Kidney (tissue), 14 donors: ENCODE results near the gene AJAP1. TPM values are rescaled to one million over a fixed set of nuclear protein-coding genes. Genes with fewer than 3 reads are reported as not detected.

ENCODE experiments used
- DNase-seq, 5 donors: peaks; one replicate each; pipeline ENCODE4 v3.0.0-alpha.2; 2013 to 2020
- FAIRE-seq: peaks from 2 replicates; lab custom pipeline; 2012; peaks lifted over from hg19 to GRCh38; lab: Jason Lieb, UNC
- H3K27ac ChIP-seq, 2 donors: one replicate each; pipeline ENCODE4 v1.7.0; 2013; ENCODE audit warnings: low read depth in 2 of 2, low read length in 2 of 2, inconsistent platforms in 1 of 2
- H3K27me3 ChIP-seq: one replicate; pipeline ENCODE4 v1.7.1; 2013; ENCODE audit warnings: low read length, inconsistent platforms; ENCODE audit not compliant: control insufficient read depth, insufficient read depth
- H3K36me3 ChIP-seq, 3 donors: one replicate each; pipeline versions ENCODE4 v1.7.0 to v1.7.1; 2013; ENCODE audit warnings: low read length in 3 of 3, control low read depth in 1 of 3, inconsistent platforms in 1 of 3; ENCODE audit not compliant: insufficient read depth in 3 of 3, control insufficient read depth in 2 of 3
- H3K4me1 ChIP-seq, 3 donors: one replicate each; pipeline versions ENCODE4 v1.7.0 to v1.7.1; 2013; ENCODE audit warnings: low read length in 3 of 3, inconsistent platforms in 1 of 3, low read depth in 1 of 3; ENCODE audit not compliant: control insufficient read depth in 2 of 3, insufficient read depth in 2 of 3
- H3K4me3 ChIP-seq, 3 donors: one replicate each; pipeline versions ENCODE4 v1.7.0 to v1.8.1; 2013; ENCODE audit warnings: low read length in 3 of 3, control low read depth in 1 of 3, inconsistent platforms in 1 of 3
- H3K9ac ChIP-seq, 3 donors: one replicate each; pipeline versions ENCODE4 v1.7.0 to v1.7.1; 2013; ENCODE audit warnings: low read length in 3 of 3, control low read depth in 1 of 3, inconsistent platforms in 1 of 3
- H3K9me3 ChIP-seq, 3 donors: one replicate each; pipeline versions ENCODE4 v1.7.0 to v1.7.1; 2013; ENCODE audit warnings: low read length in 3 of 3, control low read depth in 1 of 3, inconsistent platforms in 1 of 3; ENCODE audit not compliant: control insufficient read depth in 2 of 3, insufficient read depth in 1 of 3
- intact Hi-C: fragments of 100-400 bp; cut with DNase I; formaldehyde crosslinking; loops from one replicate; pipeline ENCODE4 v1.11.1; 2022
- polyA plus RNA-seq: library from polyadenylated mRNA; stranded (reverse); fragments of 350-450 nt; fragmentation: Illumina TruSeq; extraction: RNeasy Lipid Tissue Mini Kit (QIAGEN cat#74804); gene quantifications from one replicate; pipeline ENCODE4 v1.2.3, GENCODE V29; 2014; ENCODE audit warnings: low read depth, low replicate concordance; ENCODE audit not compliant: insufficient read depth
- total RNA-seq: library from RNA; stranded (reverse); fragmentation: NEBNext Ultra II Directional; extraction: Animal tissue kit (Norgen Biotek cat#: 25700); gene quantifications from one replicate; pipeline ENCODE4 v1.2.1, GENCODE V29; 2021
- TF ChIP-seq, protein P1 (sequence below): IDR thresholded peaks from 3 replicates; pipeline ENCODE4 v1.5.1; 2012; ENCODE audit warnings: mild to moderate bottlenecking, moderate library complexity, borderline replicate concordance; ENCODE audit not compliant: insufficient read depth; ENCODE audit errors: extremely low read depth
- donor health status: control.
- donor health status: control.
- donor health status: control.
- donor health status: control.
- donor health status: control.
- donor health status: DM: yes; HTN: yes; CAD: no.
- donor health status: Normal renal cell carcinoma (clear cell type).

AJAP1 gene
- total and polyA plus RNA-seq, 2 donors from 2014 or later: 2.7 to 5.5 TPM

DNA sequence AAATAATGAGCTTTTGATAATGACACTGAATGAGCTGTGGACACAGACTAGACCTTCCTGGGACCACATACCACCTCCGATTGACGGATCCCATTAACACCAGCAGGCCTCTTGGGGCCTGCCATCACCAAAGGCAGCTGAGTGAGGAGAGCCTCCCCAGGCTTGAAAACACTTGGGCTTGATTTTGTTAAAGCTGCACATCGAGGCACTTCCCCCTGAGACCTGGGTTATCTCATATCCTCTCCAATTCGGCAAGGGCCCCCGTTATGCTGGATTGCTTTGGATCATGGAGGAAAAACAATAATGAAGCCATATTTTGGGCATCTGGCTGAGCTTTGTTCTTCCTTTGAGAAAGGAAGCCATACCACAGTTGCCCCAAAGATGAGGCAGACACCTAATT lies 143.0 kb downstream of the AJAP1 start:
- TF ChIP-seq, protein P1, sequence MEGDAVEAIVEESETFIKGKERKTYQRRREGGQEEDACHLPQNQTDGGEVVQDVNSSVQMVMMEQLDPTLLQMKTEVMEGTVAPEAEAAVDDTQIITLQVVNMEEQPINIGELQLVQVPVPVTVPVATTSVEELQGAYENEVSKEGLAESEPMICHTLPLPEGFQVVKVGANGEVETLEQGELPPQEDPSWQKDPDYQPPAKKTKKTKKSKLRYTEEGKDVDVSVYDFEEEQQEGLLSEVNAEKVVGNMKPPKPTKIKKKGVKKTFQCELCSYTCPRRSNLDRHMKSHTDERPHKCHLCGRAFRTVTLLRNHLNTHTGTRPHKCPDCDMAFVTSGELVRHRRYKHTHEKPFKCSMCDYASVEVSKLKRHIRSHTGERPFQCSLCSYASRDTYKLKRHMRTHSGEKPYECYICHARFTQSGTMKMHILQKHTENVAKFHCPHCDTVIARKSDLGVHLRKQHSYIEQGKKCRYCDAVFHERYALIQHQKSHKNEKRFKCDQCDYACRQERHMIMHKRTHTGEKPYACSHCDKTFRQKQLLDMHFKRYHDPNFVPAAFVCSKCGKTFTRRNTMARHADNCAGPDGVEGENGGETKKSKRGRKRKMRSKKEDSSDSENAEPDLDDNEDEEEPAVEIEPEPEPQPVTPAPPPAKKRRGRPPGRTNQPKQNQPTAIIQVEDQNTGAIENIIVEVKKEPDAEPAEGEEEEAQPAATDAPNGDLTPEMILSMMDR: no peak
- FAIRE-seq (no peak), DNase-seq (no peak)
- Histone ChIP-seq H3K36me3 (no peaks in the 10 kb centered on the region), H3K27ac (no peak overlapping the region), H3K27me3 (no peaks in the 10 kb centered on the region), H3K4me1 (no peaks in the 10 kb centered on the region), H3K4me3 (no peak overlapping the region), H3K9ac (no peak overlapping the region), H3K9me3 (no peaks in the 10 kb centered on the region)
- intact Hi-C loops: no loop called here

DNA sequence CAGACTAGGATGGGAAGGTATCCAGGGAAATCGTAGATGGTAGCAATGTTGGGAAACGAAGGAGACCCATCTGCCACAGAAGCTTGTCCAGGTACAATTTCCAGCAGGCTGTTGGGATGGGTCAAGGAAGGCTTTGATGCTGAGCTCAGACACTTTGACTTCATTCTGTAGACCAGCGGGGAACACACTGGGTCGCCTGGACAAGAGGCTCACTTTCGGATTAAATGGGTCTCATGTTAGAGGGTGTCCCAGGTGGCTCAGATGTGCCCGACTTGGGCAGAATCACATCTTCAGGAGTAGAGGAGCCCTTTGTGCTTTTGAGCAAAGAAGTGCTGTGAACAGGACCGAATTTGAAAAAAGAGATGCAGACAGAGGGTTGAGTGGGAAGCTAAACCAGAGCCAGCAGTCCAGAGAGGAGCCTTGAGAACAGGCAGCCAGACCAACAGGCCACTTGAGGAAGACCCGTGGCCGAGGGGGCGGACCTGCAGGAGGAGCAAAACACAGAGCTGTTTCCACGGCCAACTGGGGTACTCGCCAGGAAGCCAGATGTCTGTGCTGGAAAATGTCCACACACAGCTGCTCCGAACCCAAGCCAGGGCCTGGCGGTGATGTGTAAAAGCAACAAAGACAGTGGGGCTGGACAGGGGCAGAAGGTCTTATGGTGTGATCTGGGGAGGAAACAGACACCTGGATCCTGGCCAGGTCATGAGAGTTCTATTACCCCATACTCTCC lies 146.9 kb downstream of the AJAP1 start:
- intact Hi-C loops: no loop called here
- peak in 2 of 5 donors; percentile 17 to 87 for DNase-seq
- TF ChIP-seq, protein P1: no peak
- no peaks in the 10 kb centered on the region for H3K36me3 ChIP-seq
- no peaks in the 10 kb centered on the region for H3K9me3 ChIP-seq
- no peak overlapping the region for H3K27ac ChIP-seq
- H3K27me3 ChIP-seq: no peaks in the 10 kb centered on the region
- no peak overlapping the region for H3K9ac ChIP-seq
- H3K4me1 ChIP-seq: no peaks in the 10 kb centered on the region
- H3K4me3 ChIP-seq: no peak overlapping the region
- no peak for FAIRE-seq

DNA sequence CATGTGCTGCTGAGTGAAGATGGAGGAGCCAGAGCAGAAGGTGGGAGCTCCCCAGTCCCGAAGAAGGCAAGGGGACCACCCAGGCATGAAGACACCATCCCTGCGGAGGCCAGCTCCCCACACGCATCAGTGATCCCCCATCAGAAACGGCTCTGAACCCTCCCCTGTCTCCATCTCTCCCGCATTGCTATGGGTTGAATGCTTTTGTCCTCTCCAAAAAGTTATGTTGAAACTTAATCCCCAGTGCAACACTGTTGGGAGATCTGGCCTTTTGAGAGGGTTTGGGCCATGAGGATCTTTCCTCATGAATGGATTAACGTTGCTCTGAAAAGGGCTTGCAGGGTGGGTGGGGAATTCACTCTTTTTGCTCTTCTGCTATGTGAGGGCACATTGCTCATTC lies 147.6 kb downstream of the AJAP1 start:
- Histone ChIP-seq H3K36me3 (no peaks in the 10 kb centered on the region), H3K9me3 (no peaks in the 10 kb centered on the region), H3K27ac (no peak overlapping the region), H3K9ac (no peak overlapping the region), H3K4me3 (no peak overlapping the region), H3K27me3 (no peaks in the 10 kb centered on the region), H3K4me1 (no peaks in the 10 kb centered on the region)
- intact Hi-C loops: no loop called here
- TF ChIP-seq, protein P1: no peak
- DNase-seq: no peak
- no peak for FAIRE-seq
